ENCODE results near the gene IL36G.

- no peak for TF ChIP-seq POLR2A (IDR thresholded peaks at IDR 0.05; ENCODE audit: low read depth, low read length)
- no peak for TF ChIP-seq TAF1 (IDR thresholded peaks at IDR 0.05; ENCODE audit: low read depth, low read length)
- TF ChIP-seq POLR2AphosphoS5 (IDR thresholded peaks at IDR 0.05; ENCODE audit: low read depth, low read length): no peak
Observed at GRCh38 chr2:112944971-112945370, 32.8 kb upstream of the IL36G start.
